Body of pancreas (tissue), 4 donors: ENCODE results near the gene LRRC10.

Experiments
- POLR2A ChIP-seq, 3 donors: fragments of 450-650 bp; IDR thresholded peaks; one replicate each; pipeline ENCODE4 v1.6.1; 2016; ENCODE audit warnings: antibody characterized with exemption in 3 of 3, mild to moderate bottlenecking in 2 of 3
- TF ChIP-seq, protein P1 (sequence below), 7 experiments: fragments of 450-650 bp in 4 of 7; fragments of 200-600 bp in 3 of 7; sonication (generic) in 3 of 7; IDR thresholded peaks; one replicate each; pipeline ENCODE4 v1.5.1; 2016 to 2019; ENCODE audit warnings: antibody characterized with exemption in 7 of 7

DNA sequence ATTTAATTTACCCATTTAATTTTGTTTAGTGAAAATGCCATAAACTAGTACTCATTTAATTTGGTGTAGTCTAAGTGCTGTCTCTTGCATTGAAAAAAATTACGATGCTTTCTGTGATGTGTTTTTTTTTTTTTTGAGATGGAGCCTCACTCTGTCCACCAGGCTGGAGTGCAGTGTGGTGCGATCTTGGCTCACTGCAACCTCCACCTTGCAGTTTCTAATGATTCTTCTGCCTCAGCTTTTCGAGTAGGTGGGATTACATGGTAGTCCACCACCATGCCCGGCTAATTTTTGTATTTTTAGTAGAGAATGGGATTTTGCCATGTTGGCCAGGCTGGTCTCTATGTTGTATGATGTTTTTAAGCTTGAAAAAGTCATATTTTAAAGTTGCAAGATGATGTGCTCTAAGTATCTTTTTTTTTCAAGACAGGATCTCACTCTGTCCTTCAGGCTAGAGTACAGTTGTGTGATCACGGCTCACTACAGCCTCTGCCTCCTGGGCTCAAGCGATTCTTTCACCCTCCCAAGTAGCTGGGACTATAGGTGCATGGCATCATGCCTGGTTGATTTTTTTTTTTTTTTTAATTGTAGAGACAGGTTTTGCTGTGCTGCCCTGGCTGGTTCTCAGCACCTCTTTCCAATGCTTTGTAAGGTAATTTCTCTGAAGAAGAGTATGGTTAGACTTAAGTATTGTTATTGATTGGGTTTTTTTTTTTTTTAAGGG, 8.6 kb downstream of the LRRC10 start:
- TF ChIP-seq POLR2A (IDR thresholded peaks at IDR 0.05) = no peak
- TF ChIP-seq, protein P1, sequence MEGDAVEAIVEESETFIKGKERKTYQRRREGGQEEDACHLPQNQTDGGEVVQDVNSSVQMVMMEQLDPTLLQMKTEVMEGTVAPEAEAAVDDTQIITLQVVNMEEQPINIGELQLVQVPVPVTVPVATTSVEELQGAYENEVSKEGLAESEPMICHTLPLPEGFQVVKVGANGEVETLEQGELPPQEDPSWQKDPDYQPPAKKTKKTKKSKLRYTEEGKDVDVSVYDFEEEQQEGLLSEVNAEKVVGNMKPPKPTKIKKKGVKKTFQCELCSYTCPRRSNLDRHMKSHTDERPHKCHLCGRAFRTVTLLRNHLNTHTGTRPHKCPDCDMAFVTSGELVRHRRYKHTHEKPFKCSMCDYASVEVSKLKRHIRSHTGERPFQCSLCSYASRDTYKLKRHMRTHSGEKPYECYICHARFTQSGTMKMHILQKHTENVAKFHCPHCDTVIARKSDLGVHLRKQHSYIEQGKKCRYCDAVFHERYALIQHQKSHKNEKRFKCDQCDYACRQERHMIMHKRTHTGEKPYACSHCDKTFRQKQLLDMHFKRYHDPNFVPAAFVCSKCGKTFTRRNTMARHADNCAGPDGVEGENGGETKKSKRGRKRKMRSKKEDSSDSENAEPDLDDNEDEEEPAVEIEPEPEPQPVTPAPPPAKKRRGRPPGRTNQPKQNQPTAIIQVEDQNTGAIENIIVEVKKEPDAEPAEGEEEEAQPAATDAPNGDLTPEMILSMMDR (IDR thresholded peaks at IDR 0.05) = no peak
